Neutrophil (primary cell): ENCODE measurements around the gene CPHXL2.

ENCODE experiments used
- H3K27ac ChIP-seq: fragments of 200-600 bp; sonication (generic); 2 replicates; pipeline ENCODE4 v1.5.1; 2016; ENCODE audit warnings: mild to moderate bottlenecking, moderate library complexity
- H3K27me3 ChIP-seq: fragments of 200-600 bp; sonication (generic); 2 replicates; pipeline ENCODE4 v1.6.0; 2016; ENCODE audit warnings: mild to moderate bottlenecking
- H3K36me3 ChIP-seq: fragments of 200-600 bp; sonication (generic); 2 replicates; pipeline ENCODE4 v1.5.1; 2017
- H3K4me1 ChIP-seq, 2 experiments: fragments of 200-600 bp in 1 of 2; sonication (generic) in 1 of 2; 1 replicate in 1 of 2; 2 replicates in 1 of 2; pipeline versions ENCODE4 v1.5.1 to v1.6.1; 2013 to 2016; ENCODE audit warnings: low read depth in 1 of 2, low read length in 1 of 2, mild to moderate bottlenecking in 1 of 2, moderate library complexity in 1 of 2; ENCODE audit not compliant: control insufficient read depth in 1 of 2, insufficient read depth in 1 of 2
- H3K4me3 ChIP-seq, 2 experiments: fragments of 200-600 bp in 1 of 2; sonication (generic) in 1 of 2; 1 replicate in 1 of 2; 2 replicates in 1 of 2; pipeline ENCODE4 v1.5.1; 2013 to 2016; ENCODE audit warnings: low read depth in 1 of 2, low read length in 1 of 2, mild to moderate bottlenecking in 1 of 2, moderate library complexity in 1 of 2
- H3K9me3 ChIP-seq: fragments of 200-600 bp; sonication (generic); 2 replicates; pipeline ENCODE4 v1.5.1; 2016
- TF ChIP-seq, protein P1 (sequence below): fragments of 200-600 bp; sonication (generic); IDR thresholded peaks from 2 replicates; pipeline ENCODE4 v1.5.1; 2016; ENCODE audit warnings: antibody characterized with exemption

The CPHXL2 gene

GRCh38 chr16:75653922-75654321 is 22.9 kb downstream of the CPHXL2 start:
- H3K4me1 ChIP-seq, result peaks cover 30 to 34% of the 10 kb centered on the region in 2 experiments
- peaks cover 49% of the 10 kb centered on the region for H3K36me3 ChIP-seq
- H3K4me3 ChIP-seq, result no peak overlapping the region
- no peaks in the 10 kb centered on the region for H3K27me3 ChIP-seq
- TF ChIP-seq, protein P1, sequence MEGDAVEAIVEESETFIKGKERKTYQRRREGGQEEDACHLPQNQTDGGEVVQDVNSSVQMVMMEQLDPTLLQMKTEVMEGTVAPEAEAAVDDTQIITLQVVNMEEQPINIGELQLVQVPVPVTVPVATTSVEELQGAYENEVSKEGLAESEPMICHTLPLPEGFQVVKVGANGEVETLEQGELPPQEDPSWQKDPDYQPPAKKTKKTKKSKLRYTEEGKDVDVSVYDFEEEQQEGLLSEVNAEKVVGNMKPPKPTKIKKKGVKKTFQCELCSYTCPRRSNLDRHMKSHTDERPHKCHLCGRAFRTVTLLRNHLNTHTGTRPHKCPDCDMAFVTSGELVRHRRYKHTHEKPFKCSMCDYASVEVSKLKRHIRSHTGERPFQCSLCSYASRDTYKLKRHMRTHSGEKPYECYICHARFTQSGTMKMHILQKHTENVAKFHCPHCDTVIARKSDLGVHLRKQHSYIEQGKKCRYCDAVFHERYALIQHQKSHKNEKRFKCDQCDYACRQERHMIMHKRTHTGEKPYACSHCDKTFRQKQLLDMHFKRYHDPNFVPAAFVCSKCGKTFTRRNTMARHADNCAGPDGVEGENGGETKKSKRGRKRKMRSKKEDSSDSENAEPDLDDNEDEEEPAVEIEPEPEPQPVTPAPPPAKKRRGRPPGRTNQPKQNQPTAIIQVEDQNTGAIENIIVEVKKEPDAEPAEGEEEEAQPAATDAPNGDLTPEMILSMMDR, result no peak
- no peak overlapping the region for H3K27ac ChIP-seq
- no peaks in the 10 kb centered on the region for H3K9me3 ChIP-seq

DNA sequence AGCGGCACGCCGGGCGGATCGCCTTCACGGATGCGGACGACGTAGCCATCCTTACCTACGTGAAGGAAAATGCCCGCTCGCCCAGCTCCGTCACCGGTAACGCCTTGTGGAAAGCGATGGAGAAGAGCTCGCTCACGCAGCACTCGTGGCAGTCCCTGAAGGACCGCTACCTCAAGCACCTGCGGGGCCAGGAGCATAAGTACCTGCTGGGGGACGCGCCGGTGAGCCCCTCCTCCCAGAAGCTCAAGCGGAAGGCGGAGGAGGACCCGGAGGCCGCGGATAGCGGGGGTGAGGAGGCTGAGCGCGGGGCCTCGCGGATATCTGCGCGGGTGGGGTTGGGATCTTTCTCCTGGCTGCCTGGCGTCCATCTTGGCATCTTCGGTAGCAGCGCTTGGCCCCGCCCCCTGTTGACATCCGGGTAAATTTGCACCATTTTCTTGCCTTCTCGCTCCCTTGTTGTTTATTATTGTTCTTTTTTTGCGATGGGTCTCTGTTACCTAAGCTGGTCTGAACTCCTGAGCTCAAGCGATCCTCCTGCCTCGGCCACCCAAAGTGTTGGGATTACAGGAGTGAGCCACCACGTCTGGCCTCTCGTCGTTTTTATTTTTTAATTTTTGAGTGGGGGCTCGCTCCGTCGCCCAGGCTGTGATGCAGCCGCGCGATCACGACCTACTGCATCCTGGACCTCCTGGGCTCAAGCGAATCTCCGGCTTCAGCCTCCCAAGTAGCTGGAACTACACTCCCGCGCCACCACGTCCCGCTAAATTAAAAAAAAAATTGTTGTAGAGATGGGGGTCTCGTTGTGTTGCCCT is 28.3 kb downstream of the CPHXL2 start:
- peak overlapping the region; percentile 76 to 95 for H3K4me3 ChIP-seq
- peak overlapping the region; percentile 89 for H3K27ac ChIP-seq
- no peaks in the 10 kb centered on the region for H3K9me3 ChIP-seq
- TF ChIP-seq, protein P1, result peak; percentile 11
- H3K4me1 ChIP-seq, result peaks cover 38 to 48% of the 10 kb centered on the region in 2 experiments
- H3K36me3 ChIP-seq, result peaks cover 7% of the 10 kb centered on the region
- H3K27me3 ChIP-seq, result no peaks in the 10 kb centered on the region

GRCh38 chr16:75647492-75648264 is 29.1 kb downstream of the CPHXL2 start, which contains the start of the genes KARS1 and TERF2IP:
Gene KARS1 (minus strand): TSS chr16:75647665. CDS start chr16:75647639, 26 bp downstream.
Gene TERF2IP (plus strand): TSS chr16:75647773. CDS start chr16:75647883, 110 bp downstream.
- H3K9me3 ChIP-seq, result no peaks in the 10 kb centered on the region
- peak within 1 kb of the TSS; percentile 89 for H3K27ac ChIP-seq
- H3K27me3 ChIP-seq, result no peaks in the 10 kb centered on the region
- H3K36me3 ChIP-seq, result peaks cover 10% of the 10 kb centered on the region
- TF ChIP-seq, protein P1, result no peak
- H3K4me3 ChIP-seq, result peak within 1 kb of the TSS; percentile 76 to 95
- peaks cover 38 to 48% of the 10 kb centered on the region in 2 experiments for H3K4me1 ChIP-seq

DNA sequence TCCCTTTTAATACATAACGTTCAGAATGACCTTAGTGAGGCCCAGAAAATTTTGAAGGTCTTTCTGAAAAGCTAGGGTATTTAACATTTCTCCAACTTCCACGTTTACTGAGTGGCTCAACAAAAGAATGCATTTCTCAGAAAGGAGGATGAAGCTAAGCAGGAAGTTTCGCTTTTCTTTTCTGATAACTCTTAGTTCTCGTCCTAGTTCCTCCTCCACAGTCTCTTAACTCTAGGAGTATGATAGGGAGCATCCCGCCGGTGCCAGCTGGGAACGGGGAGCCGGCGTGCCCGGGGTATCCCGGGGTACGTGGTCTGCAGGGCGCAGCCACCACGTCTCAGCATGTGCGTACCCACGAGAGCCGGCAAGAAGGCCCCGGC is 29.7 kb downstream of the CPHXL2 start:
- H3K27ac ChIP-seq, result peak overlapping the region; percentile 89
- TF ChIP-seq, protein P1, result no peak
- peak overlapping the region; percentile 76 to 95 for H3K4me3 ChIP-seq
- H3K4me1 ChIP-seq, result peaks cover 38 to 45% of the 10 kb centered on the region in 2 experiments
- H3K27me3 ChIP-seq, result no peaks in the 10 kb centered on the region
- no peaks in the 10 kb centered on the region for H3K9me3 ChIP-seq
- peaks cover 13% of the 10 kb centered on the region for H3K36me3 ChIP-seq

- Histone ChIP-seq H3K9me3 (no peaks in the 10 kb centered on the region), H3K4me1 (peaks cover 12 to 19% of the 10 kb centered on the region in 2 experiments), H3K27ac (no peak overlapping the region), H3K27me3 (no peaks in the 10 kb centered on the region), H3K36me3 (peaks cover 36% of the 10 kb centered on the region), H3K4me3 (no peak overlapping the region)
- TF ChIP-seq, protein P1, result no peak
Measured at GRCh38 chr16:75644240-75645012, 32.4 kb downstream of the CPHXL2 start.
